Measurements from ENCODE around the gene PITHD1. TPM values are rescaled to one million over a fixed set of nuclear protein-coding genes. Genes with fewer than 3 reads are reported as not detected.

Gene PITHD1
- total RNA-seq, 1 donor from 2014 or later: 36.4 TPM

DNA sequence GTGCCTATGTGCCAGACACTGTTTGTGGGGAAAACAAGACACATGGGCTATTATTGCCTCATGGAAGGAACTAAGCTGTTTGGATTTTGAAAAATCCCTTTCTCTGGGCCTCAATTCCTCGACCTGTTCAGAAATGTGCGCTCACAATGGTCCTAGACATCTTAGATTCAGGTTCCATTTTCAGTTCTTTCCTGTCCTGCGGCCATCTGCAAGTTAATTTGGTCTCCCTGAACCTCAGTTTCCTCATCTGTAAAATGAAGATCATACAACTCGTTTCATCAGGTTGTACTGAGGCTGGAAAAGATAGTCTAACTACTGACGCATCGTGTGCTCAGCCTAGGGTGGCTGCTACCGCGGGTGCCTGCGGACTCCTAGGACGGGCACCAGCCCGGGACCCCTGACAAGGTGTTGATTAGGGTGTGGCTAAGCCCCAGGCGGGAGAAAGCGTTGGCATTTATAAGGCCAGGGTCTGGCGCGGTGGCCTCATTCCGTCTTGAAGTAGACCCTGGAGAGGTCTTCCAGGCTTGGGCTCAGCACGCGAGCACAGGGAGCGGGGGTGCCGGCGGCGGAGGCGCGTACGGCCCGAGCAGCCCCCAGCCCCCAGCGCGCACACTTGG lies 35.4 kb upstream of the PITHD1 start:
- H3K4me1 Mint-ChIP-seq (ENCODE audit: low read depth): peaks cover 40% of the 10 kb centered on the region
- no peaks in the 10 kb centered on the region for H3K27me3 Mint-ChIP-seq (ENCODE audit: low read depth)
- H3K9me3 Mint-ChIP-seq (ENCODE audit: low read depth): no peaks in the 10 kb centered on the region
- TF ChIP-seq, protein P1, sequence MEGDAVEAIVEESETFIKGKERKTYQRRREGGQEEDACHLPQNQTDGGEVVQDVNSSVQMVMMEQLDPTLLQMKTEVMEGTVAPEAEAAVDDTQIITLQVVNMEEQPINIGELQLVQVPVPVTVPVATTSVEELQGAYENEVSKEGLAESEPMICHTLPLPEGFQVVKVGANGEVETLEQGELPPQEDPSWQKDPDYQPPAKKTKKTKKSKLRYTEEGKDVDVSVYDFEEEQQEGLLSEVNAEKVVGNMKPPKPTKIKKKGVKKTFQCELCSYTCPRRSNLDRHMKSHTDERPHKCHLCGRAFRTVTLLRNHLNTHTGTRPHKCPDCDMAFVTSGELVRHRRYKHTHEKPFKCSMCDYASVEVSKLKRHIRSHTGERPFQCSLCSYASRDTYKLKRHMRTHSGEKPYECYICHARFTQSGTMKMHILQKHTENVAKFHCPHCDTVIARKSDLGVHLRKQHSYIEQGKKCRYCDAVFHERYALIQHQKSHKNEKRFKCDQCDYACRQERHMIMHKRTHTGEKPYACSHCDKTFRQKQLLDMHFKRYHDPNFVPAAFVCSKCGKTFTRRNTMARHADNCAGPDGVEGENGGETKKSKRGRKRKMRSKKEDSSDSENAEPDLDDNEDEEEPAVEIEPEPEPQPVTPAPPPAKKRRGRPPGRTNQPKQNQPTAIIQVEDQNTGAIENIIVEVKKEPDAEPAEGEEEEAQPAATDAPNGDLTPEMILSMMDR (IDR thresholded peaks at IDR 0.05): no peak
- peaks cover 1% of the 10 kb centered on the region for H3K36me3 Mint-ChIP-seq (ENCODE audit: low read depth)
- peak; percentile 93 for DNase-seq (ENCODE audit: low spot score)
- H3K4me3 Mint-ChIP-seq (ENCODE audit: unreplicated experiment): peak overlapping the region; percentile 86
- peak overlapping the region; percentile 86 for H3K27ac Mint-ChIP-seq (ENCODE audit: unreplicated experiment)

DNA sequence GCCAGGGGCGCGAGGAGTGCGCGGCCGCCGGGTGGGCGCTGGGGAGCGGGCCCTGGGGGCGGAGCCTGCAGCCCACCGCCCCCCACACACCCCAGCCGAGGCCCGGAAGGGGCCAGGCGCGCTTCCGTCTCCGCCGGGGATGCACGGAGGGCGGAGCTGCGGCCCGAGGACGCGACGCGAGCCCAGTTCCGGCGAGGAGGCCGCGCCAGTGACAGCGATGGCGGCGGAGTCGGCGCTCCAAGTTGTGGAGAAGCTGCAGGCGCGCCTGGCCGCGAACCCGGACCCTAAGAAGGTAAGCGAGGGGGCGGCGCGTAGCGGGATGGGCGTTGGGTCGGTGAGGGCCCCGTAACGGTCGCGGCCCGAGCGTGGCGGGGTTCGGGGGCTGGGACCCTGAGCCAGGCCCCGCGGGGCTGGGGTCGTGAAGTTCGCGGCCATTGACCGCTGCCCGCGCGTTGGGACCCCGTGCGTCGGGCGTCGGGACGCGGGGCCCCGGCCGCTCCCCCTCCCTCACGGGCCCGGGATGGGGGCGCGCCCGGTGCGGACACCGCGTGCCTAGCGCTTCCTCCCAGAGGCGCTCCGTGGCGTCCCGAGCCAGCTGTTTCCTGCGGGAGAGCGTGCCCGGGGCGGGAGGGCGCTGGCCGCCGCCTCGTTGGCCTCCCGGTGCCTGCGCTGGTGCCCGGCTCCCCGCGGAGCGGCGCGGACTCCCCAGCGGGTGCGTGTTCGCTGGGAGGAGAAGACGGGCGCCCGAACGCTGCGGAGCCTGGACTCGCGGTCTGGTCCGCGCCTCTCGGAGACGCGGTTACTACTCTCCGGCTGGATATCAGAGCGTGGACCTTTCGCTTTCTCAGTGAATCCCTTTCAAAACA lies 34.7 kb upstream of the PITHD1 start, which contains the start of gene ELOA:
Gene ELOA (plus strand): TSS at position 185 of the 866 bp plus-strand sequence. CDS start 33 bp downstream, at position 218.
- H3K9me3 Mint-ChIP-seq (ENCODE audit: low read depth): no peaks in the 10 kb centered on the region
- TF ChIP-seq, protein P1 (IDR thresholded peaks at IDR 0.05): no peak

DNA sequence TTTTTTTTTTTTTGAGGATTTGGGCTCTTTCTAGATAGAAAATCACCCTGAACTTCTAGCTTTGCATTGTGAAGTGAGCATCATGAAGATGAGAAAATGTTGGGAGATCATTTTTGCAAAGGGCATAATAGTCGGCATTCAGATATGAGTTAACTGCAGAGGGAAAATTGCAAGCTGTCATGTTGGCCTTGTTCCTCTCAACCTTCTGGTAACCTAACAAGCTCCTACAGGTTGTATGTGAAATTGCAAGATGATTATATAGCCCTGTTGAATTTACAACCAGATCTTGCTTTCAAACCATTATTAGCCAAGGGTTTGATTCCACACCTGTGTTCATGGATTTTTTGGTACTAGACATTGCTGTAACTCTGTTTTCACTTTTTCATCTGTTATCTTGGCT lies 32.7 kb upstream of the PITHD1 start:
- peaks cover 2% of the 10 kb centered on the region for H3K36me3 Mint-ChIP-seq (ENCODE audit: low read depth)
- TF ChIP-seq, protein P1 (IDR thresholded peaks at IDR 0.05): peak; percentile 69
- no peaks in the 10 kb centered on the region for H3K27me3 Mint-ChIP-seq (ENCODE audit: low read depth)
- H3K9me3 Mint-ChIP-seq (ENCODE audit: low read depth): no peaks in the 10 kb centered on the region
- no peak for DNase-seq (ENCODE audit: low spot score)
- H3K4me3 Mint-ChIP-seq (ENCODE audit: unreplicated experiment): peak overlapping the region; percentile 89
- H3K4me1 Mint-ChIP-seq (ENCODE audit: low read depth): peaks cover 42% of the 10 kb centered on the region
- peak overlapping the region; percentile 95 for H3K27ac Mint-ChIP-seq (ENCODE audit: unreplicated experiment)

More for the DNA sequence above, 34.7 kb upstream of the PITHD1 start, which contains the start of gene ELOA:
- Mint-ChIP-seq H3K27me3 (ENCODE audit: low read depth) (no peaks in the 10 kb centered on the region), H3K4me3 (ENCODE audit: unreplicated experiment) (peak within 1 kb of the TSS; percentile 89), H3K27ac (ENCODE audit: unreplicated experiment) (peak within 1 kb of the TSS; percentile 95), H3K4me1 (ENCODE audit: low read depth) (peaks cover 42% of the 10 kb centered on the region), H3K36me3 (ENCODE audit: low read depth) (peaks cover 1% of the 10 kb centered on the region)
- DNase-seq (ENCODE audit: low spot score): no peak

DNA sequence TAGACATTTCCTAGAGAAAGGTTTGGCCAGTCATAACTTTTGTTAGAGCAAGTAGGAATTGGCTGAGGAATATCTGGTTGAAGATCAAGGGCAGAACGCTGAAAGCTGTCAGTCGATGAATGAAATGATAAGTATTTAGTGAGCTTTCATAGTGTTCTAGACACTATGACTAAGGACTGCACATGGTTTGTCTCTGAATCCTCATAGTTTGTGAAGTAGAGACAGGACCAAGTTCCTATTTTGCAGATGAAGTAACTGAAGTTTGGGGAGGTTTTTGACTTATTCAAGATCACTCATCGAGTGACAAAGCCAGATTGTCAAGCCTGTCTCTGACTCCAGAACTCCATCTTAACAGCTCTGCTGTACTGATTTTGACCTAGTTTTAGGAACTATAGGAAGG lies 30.2 kb upstream of the PITHD1 start:
- DNase-seq (ENCODE audit: low spot score): no peak
- Mint-ChIP-seq H3K4me3 (ENCODE audit: unreplicated experiment) (no peak overlapping the region), H3K36me3 (ENCODE audit: low read depth) (peaks cover 12% of the 10 kb centered on the region), H3K27ac (ENCODE audit: unreplicated experiment) (no peak overlapping the region), H3K4me1 (ENCODE audit: low read depth) (peaks cover 32% of the 10 kb centered on the region), H3K27me3 (ENCODE audit: low read depth) (no peaks in the 10 kb centered on the region), H3K9me3 (ENCODE audit: low read depth) (no peaks in the 10 kb centered on the region)
- TF ChIP-seq, protein P1 (IDR thresholded peaks at IDR 0.05): no peak

DNA sequence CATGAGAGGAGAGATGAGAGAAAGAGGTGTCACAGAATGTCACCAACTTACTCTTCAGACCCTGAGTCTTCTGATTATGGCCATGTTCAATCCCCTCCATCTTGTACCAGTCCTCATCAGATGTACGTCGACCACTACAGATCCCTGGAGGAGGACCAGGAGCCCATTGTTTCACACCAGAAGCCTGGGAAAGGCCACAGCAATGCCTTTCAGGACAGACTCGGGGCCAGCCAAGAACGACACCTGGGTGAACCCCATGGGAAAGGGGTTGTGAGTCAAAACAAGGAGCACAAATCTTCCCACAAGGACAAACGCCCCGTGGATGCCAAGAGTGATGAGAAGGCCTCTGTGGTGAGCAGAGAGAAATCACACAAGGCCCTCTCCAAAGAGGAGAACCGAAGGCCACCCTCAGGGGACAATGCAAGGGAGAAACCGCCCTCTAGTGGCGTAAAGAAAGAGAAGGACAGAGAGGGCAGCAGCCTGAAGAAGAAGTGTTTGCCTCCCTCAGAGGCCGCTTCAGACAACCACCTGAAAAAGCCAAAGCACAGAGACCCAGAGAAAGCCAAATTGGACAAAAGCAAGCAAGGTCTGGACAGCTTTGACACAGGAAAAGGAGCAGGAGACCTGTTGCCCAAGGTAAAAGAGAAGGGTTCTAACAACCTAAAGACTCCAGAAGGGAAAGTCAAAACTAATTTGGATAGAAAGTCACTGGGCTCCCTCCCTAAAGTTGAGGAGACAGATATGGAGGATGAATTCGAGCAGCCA lies 27.0 kb upstream of the PITHD1 start:
- Mint-ChIP-seq H3K4me3 (ENCODE audit: unreplicated experiment) (no peak overlapping the region), H3K27ac (ENCODE audit: unreplicated experiment) (peak overlapping the region; percentile 36)
- no peak for DNase-seq (ENCODE audit: low spot score)

More for the DNA sequence above, 27.0 kb upstream of the PITHD1 start:
- Mint-ChIP-seq H3K9me3 (ENCODE audit: low read depth) (no peaks in the 10 kb centered on the region), H3K36me3 (ENCODE audit: low read depth) (peaks cover 33% of the 10 kb centered on the region), H3K27me3 (ENCODE audit: low read depth) (no peaks in the 10 kb centered on the region), H3K4me1 (ENCODE audit: low read depth) (peaks cover 16% of the 10 kb centered on the region)
- TF ChIP-seq, protein P1 (IDR thresholded peaks at IDR 0.05): peak; percentile 81

Measured in chondrocyte (in vitro differentiated cells).